Muscle of leg (tissue), 11 donors: ENCODE results near the gene MAEA. TPM values are rescaled to one million over a fixed set of nuclear protein-coding genes. Genes with fewer than 3 reads are reported as not detected.
"Not testable (repeated sequence)": the region's sequence is repeated elsewhere in the genome, so short reads cannot be mapped to it uniquely, and the experiment has no call there.

Source experiments
- DNase-seq: peaks from one replicate; pipeline ENCODE4 v3.0.0; 2013
- H3K27ac ChIP-seq: one replicate; pipeline ENCODE4 v1.5.1; 2013; ENCODE audit warnings: mild to moderate bottlenecking, low read length, control low read depth
- H3K27me3 ChIP-seq: one replicate; pipeline ENCODE4 v1.6.1; 2013; ENCODE audit warnings: low read length; ENCODE audit not compliant: control insufficient read depth, insufficient read depth
- H3K36me3 ChIP-seq: one replicate; pipeline ENCODE4 v1.6.1; 2013; ENCODE audit warnings: low read length; ENCODE audit not compliant: control insufficient read depth, insufficient read depth
- H3K4me1 ChIP-seq: one replicate; pipeline ENCODE4 v1.6.1; 2013; ENCODE audit warnings: low read length; ENCODE audit not compliant: control insufficient read depth, insufficient read depth
- H3K4me3 ChIP-seq: one replicate; pipeline ENCODE4 v1.5.1; 2013; ENCODE audit warnings: low read length, control low read depth
- H3K9me3 ChIP-seq: replicated peaks from 2 replicates; pipeline ENCODE4 v1.6.1; 2013; ENCODE audit warnings: low read depth, low read length; ENCODE audit not compliant: control insufficient read depth
- WGBS: methylation state at CpG from one replicate; pipeline ENCODE4 v1.1.5; 2013; ENCODE audit warnings: missing lambda C conversion rate; ENCODE audit not compliant: insufficient coverage; 5-methylcytosine and 5-hydroxymethylcytosine counted together
- polyA plus RNA-seq, 8 donors: library from polyadenylated mRNA; unstranded; fragments of 120-200 nt; gene quantifications; one replicate each; pipeline versions ENCODE4 v1.2.1 to v1.2.3, GENCODE V29; 2013; ENCODE audit warnings: inconsistent platforms in 1 of 8, low replicate concordance in 1 of 8; ENCODE audit not compliant: insufficient read length in 8 of 8, insufficient read depth in 1 of 8
- total RNA-seq: library from RNA; stranded (reverse); fragments of 120-200 nt; gene quantifications from one replicate; pipeline ENCODE4 v1.2.4, GENCODE V29; 2013

The MAEA gene
- total and polyA plus RNA-seq, 9 donors: 30.5 to 49.6 (median 40.8) TPM

DNA sequence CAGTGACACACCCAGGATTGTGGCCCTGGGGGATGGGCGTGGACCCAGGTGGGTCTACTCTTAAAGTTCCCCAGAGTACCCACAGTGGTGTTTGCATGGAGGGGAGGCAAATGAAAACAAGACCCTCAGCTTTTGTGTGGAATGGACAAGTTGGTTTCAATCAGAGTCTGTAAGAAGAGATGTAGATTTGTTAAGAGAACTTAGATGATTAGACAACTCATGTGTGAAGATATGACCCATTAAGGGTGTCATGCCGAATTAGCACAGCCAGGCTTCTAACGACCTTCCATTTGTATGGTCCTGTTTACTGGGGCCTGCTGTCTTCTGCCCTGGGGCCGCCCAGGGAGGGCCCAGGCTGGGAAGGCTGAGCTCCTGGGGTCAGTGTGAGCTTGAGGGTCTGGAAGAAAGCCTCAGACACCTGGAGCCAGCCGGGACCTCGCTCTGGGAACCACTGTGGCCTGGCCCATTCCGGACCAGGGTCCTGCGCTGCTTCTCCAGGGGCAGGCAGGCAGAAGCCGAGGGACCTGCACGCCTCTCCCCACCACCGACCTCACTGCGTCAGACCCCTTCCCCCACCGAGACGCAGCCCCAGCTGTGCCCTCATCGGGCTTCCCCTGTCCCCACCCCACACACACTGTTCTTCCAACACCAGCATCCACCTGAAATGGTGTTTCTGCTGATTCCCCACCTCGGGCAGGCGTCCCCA is 77.7 kb downstream of the MAEA start:
- Histone ChIP-seq H3K27me3 (no peaks in the 10 kb centered on the region), H3K27ac (no peak overlapping the region), H3K9me3 (no peaks in the 10 kb centered on the region), H3K4me1 (no peaks in the 10 kb centered on the region), H3K4me3 (no peak overlapping the region), H3K36me3 (peaks cover 9% of the 10 kb centered on the region)
- 85% methylated on average over 14 of the region's 17 CpGs for WGBS
- no peak for DNase-seq

DNA sequence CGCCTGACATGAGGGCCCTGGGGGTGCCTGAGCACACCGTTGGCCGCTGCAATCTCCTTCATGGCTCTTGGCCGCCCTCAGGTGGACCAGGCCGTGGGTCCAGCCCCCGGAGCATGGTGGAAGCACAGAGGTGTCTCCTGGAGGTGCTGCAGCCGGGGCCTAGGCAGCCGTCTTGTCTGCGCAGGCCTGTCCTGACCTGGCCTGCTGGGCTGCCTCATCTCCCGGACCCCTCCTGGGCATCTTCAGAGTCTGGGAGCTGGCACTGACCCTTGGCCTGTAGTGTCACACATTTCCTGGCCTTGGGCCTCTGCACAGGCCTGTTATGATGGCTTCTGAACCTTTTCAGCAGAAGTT is 78.2 kb downstream of the MAEA start:
- DNase-seq: no peak
- Histone ChIP-seq H3K9me3 (no peaks in the 10 kb centered on the region), H3K27me3 (no peaks in the 10 kb centered on the region), H3K27ac (no peak overlapping the region), H3K36me3 (peaks cover 9% of the 10 kb centered on the region), H3K4me1 (no peaks in the 10 kb centered on the region), H3K4me3 (no peak overlapping the region)
- WGBS: 90% methylated on average over 10 of the region's 10 CpGs

DNA sequence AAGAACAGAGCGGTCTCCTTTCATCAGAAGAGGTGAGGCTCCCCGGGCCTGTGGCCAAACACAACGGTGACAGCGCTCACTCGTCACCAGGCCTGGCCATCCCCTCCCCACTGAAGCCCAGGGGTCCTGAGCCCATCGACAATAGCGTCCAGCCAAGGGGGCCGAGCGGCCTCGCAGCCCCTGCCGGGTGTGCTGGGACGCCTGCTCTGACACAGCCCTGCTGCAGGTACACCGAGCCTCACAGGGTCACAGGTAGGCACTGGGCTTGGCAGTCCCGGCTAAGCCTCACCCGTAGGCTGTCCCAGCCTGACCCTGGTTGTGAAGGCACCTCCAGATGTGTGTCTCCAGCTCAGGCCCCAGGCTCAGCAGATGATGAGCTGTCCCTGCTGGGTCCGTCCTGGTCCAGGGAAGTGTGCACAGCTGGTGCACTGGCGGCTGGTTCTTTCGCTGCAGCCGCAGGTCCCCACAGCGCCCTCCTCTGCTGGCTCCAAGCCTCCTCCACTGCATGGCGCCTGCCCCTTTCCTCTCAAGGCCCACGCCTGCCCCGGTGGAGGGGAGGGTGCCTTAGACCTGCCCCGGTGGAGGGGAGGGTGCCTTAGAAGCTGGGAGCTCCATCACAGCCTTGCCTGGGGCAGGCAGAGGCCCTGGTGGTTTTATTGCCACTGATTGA is 78.9 kb downstream of the MAEA start:
- DNase-seq: no peak
- Histone ChIP-seq H3K4me1 (no peaks in the 10 kb centered on the region), H3K27me3 (no peaks in the 10 kb centered on the region), H3K36me3 (peaks cover 9% of the 10 kb centered on the region), H3K9me3 (no peaks in the 10 kb centered on the region), H3K27ac (no peak overlapping the region), H3K4me3 (no peak overlapping the region)
- WGBS: 91% methylated on average over 19 of the region's 24 CpGs

DNA sequence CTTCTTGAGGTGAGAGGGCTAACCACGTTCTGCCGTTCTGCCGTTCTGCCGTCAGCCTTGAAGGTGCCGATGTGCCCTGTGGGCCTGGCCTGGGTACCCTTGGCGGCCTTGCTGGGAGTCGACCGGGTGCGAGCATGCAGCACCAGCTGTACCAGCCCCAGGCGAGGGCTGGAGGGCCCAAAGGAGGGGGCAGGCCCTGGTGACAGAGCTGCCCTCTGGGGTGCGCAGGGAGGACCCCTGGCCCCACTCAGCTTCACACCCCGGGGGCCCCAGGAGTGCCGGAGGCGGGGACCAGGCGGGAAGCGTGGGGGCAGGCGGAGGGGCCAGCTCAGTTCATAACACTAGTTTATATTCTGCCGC is 79.4 kb downstream of the MAEA start:
- H3K27ac ChIP-seq: no peak overlapping the region
- H3K4me1 ChIP-seq: no peaks in the 10 kb centered on the region
- no peak overlapping the region for H3K4me3 ChIP-seq
- H3K36me3 ChIP-seq: peaks cover 9% of the 10 kb centered on the region
- 71% methylated on average over 12 of the region's 18 CpGs for WGBS
- no peak for DNase-seq
- H3K9me3 ChIP-seq: no peaks in the 10 kb centered on the region
- H3K27me3 ChIP-seq: no peaks in the 10 kb centered on the region

DNA sequence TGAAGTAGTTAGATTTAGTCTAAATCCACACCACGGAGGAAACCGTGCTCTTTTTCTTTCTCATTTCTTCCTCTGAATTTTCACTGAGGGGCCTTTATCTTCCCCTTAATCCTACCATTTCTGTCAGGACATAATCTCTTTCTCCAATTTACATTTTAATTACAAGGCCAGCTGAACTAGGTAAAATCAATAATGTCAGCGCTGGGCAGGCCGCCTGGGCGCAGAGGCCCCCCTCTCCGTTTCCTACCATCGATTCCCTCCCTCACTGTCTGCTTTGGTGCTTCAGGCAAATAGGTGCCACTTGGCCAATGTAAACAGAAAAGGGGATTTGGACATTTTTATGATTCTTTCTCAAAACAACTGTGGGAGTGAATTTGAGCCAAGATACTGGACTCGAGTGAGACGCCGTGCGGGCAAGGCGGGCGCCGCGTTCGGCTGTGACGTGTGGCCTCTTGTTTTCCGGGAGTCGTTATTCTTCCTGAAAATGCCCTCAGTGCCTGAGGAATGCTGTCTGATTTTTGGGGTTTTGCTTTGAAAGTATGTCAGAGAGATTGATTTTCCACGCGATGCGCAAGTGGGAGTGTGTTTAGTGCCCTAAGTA is 79.9 kb downstream of the MAEA start:
- Histone ChIP-seq H3K36me3 (peaks cover 9% of the 10 kb centered on the region), H3K9me3 (no peaks in the 10 kb centered on the region), H3K4me3 (no peak overlapping the region), H3K4me1 (no peaks in the 10 kb centered on the region), H3K27ac (no peak overlapping the region), H3K27me3 (no peaks in the 10 kb centered on the region)
- DNase-seq: no peak
- WGBS: 41% methylated on average over 4 of the region's 22 CpGs

DNA sequence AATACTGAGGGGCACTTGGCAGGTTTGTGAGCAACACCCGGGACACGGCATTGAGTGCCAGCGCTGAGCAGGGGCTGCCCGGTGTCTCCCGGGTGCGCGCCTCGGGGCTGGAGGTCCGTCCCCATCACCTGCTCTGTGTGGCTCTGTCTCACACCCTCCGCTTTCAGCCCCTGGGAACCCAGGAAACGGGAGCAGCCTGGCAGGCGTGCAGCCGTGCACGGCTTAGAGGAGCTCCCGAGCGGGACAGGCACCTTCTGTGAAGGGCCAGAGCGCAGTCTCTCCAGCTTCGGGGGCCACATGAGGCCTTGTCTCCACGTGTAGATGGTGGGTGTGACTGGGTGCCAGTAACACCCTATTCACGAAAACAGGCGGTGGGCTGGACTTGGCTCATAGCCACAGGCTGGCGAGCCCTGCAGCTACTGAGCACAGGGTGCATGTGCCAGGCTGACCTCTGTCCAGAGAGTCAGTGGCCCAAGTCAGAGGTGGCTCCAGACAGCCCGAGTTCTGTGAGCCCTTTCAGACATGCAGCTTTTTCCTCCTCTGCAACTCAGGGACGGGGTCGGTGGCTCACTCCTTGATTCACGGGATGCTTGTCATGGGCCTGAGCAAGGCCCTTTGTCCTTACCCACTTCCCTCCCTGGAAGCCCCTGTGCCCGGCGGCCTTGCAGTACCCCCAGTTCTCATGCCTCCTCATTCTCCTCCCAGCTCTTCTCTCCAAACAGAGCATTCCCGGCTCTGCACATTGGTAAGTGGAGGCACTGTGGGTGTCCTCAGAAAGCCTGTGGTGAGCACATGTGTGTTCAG is 80.8 kb downstream of the MAEA start:
- no peaks in the 10 kb centered on the region for H3K9me3 ChIP-seq
- H3K36me3 ChIP-seq: peaks cover 9% of the 10 kb centered on the region
- H3K27me3 ChIP-seq: no peaks in the 10 kb centered on the region
- peaks cover under 1% of the 10 kb centered on the region for H3K4me1 ChIP-seq
- 88% methylated on average over 18 of the region's 29 CpGs for WGBS
- DNase-seq: no peak
- H3K27ac ChIP-seq: no peak overlapping the region
- H3K4me3 ChIP-seq: no peak overlapping the region

DNA sequence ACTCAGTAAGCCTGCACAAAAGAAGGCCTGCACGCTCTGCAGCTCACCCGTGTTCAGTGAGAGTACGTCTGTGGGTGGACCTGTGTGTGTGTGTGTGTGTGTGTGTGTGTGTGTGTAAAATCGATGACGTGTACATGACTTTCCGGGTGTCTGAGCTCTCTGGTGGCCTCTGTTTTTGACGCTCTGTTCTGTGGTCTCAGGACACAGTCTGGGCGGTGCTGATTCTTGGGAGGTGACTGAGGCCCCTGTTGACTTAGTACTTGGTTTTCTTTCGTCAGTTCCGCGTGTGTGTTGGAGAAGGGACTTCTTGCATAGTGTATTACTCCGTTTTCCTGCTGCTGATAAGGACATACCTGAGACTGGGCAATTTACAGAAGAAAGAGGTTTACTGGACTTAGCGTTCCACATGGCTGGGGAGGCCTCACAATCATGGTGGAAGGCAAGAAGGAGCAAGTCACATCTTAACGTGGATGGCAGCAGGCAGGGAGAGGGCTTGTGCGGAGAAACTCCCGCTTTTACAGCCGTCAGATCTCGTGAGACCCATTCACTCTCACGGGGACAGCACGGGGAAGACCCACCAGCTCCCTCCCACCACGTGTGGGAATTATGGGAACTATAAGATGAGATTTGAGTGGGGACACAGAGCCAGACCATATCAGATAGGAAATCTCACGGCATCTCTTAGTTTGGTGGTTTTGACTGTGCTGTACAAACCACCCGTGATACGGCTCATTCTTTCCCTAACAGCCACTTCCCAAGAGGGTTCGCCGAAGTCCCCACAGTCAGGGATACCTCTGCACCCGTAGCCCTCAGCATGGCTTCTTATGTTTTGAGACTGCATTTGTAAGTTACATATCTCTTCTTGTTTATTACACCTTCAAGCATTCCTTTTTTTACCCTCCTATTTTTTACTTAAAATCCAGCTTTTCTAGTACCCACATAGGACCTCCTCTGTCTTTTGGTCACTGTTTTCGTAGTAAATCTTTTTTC is 81.8 kb downstream of the MAEA start:
- peaks cover 10% of the 10 kb centered on the region for H3K4me1 ChIP-seq
- H3K9me3 ChIP-seq: no peaks in the 10 kb centered on the region
- DNase-seq: no peak
- H3K36me3 ChIP-seq: peaks cover 2% of the 10 kb centered on the region
- no peak overlapping the region for H3K27ac ChIP-seq
- H3K4me3 ChIP-seq: no peak overlapping the region
- H3K27me3 ChIP-seq: no peaks in the 10 kb centered on the region
- 88% methylated on average over 16 of the region's 28 CpGs for WGBS

DNA sequence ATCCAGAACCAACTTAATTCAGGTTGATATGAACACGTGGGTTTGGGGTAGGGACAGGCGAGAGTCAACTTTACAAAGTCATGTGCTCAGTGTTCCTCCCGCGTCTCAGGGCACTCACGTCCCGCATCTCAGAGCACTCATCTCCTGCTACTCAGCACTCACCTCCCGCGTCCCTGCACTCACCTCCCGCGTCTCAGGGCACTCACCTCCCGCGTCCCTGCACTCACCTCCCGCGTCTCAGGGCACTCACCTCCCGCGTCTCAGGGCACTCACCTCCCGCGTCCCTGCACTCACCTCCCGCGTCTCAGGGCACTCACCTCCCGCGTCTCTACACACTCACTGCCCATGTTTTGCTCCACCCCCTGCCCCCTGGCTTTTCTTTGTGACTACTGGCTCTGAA is 82.9 kb downstream of the MAEA start:
- H3K36me3 ChIP-seq, DNase-seq, H3K9me3 ChIP-seq, H3K27ac ChIP-seq, H3K4me3 ChIP-seq, H3K27me3 ChIP-seq: not testable (repeated sequence)
- WGBS: 81% methylated on average over 6 of the region's 22 CpGs
- peaks cover 21% of the 10 kb centered on the region for H3K4me1 ChIP-seq

DNA sequence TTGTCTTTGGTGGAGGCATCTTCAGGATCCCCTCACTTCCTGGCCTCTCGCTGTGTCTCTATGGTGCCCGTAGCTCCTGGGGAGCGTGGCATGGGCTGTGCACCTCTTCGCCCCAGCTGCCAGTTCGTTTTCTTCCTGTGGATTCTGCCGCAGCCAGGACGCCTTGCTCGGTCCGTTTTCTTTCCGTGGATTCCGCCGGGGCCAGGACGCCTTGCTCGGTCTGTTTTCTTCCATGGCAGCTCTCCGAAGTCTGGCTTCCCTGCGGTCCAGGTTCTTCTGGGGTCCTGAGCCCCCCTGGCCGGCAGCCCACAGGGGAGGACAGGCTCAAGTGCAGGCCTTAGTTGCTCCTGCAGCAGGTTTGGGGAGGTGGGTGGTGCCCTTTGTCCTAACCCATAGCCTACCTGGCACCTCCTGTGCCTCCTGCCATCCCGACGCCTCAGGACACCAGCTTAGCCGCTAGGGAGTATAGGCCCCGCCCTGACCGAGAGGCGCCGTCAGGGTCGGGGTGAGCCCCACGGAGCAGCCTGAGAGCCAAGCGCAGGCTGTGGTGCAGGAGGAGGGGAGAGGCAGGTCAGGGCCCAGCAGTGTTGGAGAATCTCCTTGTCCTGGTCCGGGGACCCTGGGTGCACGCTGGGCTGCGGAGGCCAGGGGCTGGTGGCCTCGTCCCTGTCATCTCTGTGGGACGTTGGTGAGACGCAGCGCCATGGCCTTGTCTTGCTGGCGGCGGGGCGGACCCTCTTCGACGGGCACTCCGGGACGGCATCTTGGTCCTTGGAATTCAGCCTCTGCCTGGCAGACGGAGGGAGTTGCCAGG is 84.4 kb downstream of the MAEA start:
- H3K36me3 ChIP-seq: no peaks in the 10 kb centered on the region
- H3K4me3 ChIP-seq: no peak overlapping the region
- WGBS: 91% methylated on average over 41 of the region's 42 CpGs
- no peaks in the 10 kb centered on the region for H3K27me3 ChIP-seq
- DNase-seq: no peak
- no peak overlapping the region for H3K27ac ChIP-seq
- peaks cover 25% of the 10 kb centered on the region for H3K4me1 ChIP-seq
- H3K9me3 ChIP-seq: no peaks in the 10 kb centered on the region
